H9 (cell line): ENCODE results near the gene CCDC59. TPM values are rescaled to one million over a fixed set of nuclear protein-coding genes. Genes with fewer than 3 reads are reported as not detected.

ENCODE experiments used
- DNase-seq: peaks from one replicate; pipeline ENCODE4 v3.0.0-alpha.2; 2017
- H2AFZ ChIP-seq: one replicate; pipeline ENCODE4 v1.6.1; 2013; ENCODE audit warnings: mild to moderate bottlenecking, low read length, control low read depth, moderate library complexity
- H2AK5ac ChIP-seq: 2 replicates; pipeline ENCODE4 v1.6.1; 2013; ENCODE audit warnings: low read length, control low read depth, mixed read lengths; ENCODE audit not compliant: insufficient read length
- H2BK120ac ChIP-seq: one replicate; pipeline ENCODE4 v1.6.1; 2013; ENCODE audit warnings: low read depth, mild to moderate bottlenecking, low read length, control low read depth, inconsistent platforms; ENCODE audit not compliant: poor library complexity, severe bottlenecking
- H2BK12ac ChIP-seq: 2 replicates; pipeline ENCODE4 v1.6.1; 2013; ENCODE audit warnings: low read length, control low read depth, mixed read lengths, low read depth; ENCODE audit not compliant: insufficient read length
- H2BK15ac ChIP-seq: 2 replicates; pipeline ENCODE4 v1.6.1; 2013; ENCODE audit warnings: low read depth, low read length, control low read depth
- H2BK20ac ChIP-seq: one replicate; pipeline ENCODE4 v1.6.1; 2013; ENCODE audit warnings: low read depth, mild to moderate bottlenecking, low read length, control low read depth, inconsistent platforms; ENCODE audit not compliant: poor library complexity, severe bottlenecking
- H2BK5ac ChIP-seq: 2 replicates; pipeline ENCODE4 v1.6.1; 2013; ENCODE audit warnings: low read length, control low read depth, mixed read lengths; ENCODE audit not compliant: insufficient read length
- H3K14ac ChIP-seq: 2 replicates; pipeline ENCODE4 v1.6.1; 2013; ENCODE audit warnings: low read length, control low read depth; ENCODE audit not compliant: insufficient read depth
- H3K18ac ChIP-seq: 2 replicates; pipeline ENCODE4 v1.6.1; 2013; ENCODE audit warnings: low read depth, mild to moderate bottlenecking, mixed read lengths, low read length, control low read depth; ENCODE audit not compliant: insufficient read length
- H3K23ac ChIP-seq: 2 replicates; pipeline ENCODE4 v1.6.1; 2013; ENCODE audit warnings: low read length, control low read depth, mixed read lengths, low read depth; ENCODE audit not compliant: insufficient read length
- H3K23me2 ChIP-seq: 2 replicates; pipeline ENCODE4 v1.6.1; 2013; ENCODE audit warnings: low read depth, mild to moderate bottlenecking, mixed read lengths, low read length, control low read depth; ENCODE audit not compliant: insufficient read length, poor library complexity, severe bottlenecking
- H3K27ac ChIP-seq: 2 replicates; pipeline ENCODE4 v1.5.1; 2013; ENCODE audit warnings: low read length, control low read depth, mixed read lengths, low read depth; ENCODE audit not compliant: insufficient read length
- H3K27me3 ChIP-seq: 2 replicates; pipeline ENCODE4 v1.6.1; 2013; ENCODE audit warnings: low read length, control low read depth, inconsistent platforms; ENCODE audit not compliant: insufficient read depth
- H3K4ac ChIP-seq: 2 replicates; pipeline ENCODE4 v1.6.1; 2013; ENCODE audit warnings: low read depth, mild to moderate bottlenecking, control low read depth, inconsistent platforms, low read length, moderate library complexity
- H3K4me1 ChIP-seq: 2 replicates; pipeline ENCODE4 v1.6.1; 2013; ENCODE audit warnings: low read length, control low read depth, inconsistent platforms; ENCODE audit not compliant: insufficient read depth
- H3K4me2 ChIP-seq: 2 replicates; pipeline ENCODE4 v1.6.1; 2013; ENCODE audit warnings: low read length, control low read depth, mixed read lengths; ENCODE audit not compliant: insufficient read length, insufficient read depth
- H3K56ac ChIP-seq: 2 replicates; pipeline ENCODE4 v1.6.1; 2013; ENCODE audit warnings: low read depth, mild to moderate bottlenecking, mixed read lengths, low read length, control low read depth; ENCODE audit not compliant: insufficient read length
- H3K79me1 ChIP-seq: 2 replicates; pipeline ENCODE4 v1.6.1; 2013; ENCODE audit warnings: low read depth, mild to moderate bottlenecking, moderate library complexity, low read length, control low read depth, inconsistent platforms; ENCODE audit not compliant: insufficient read depth, poor library complexity, severe bottlenecking
- H3K79me2 ChIP-seq: 2 replicates; pipeline ENCODE4 v1.6.1; 2013; ENCODE audit warnings: low read length, control low read depth, inconsistent platforms; ENCODE audit not compliant: insufficient read depth
- H3K9ac ChIP-seq: 2 replicates; pipeline ENCODE4 v1.6.1; 2013; ENCODE audit warnings: low read length, control low read depth, mixed read lengths; ENCODE audit not compliant: insufficient read length; ENCODE audit errors: extremely low read depth
- H3K9me3 ChIP-seq: one replicate; pipeline ENCODE4 v1.6.1; 2013; ENCODE audit warnings: low read depth, low read length, inconsistent platforms; ENCODE audit not compliant: control insufficient read depth
- H3T11ph ChIP-seq: one replicate; pipeline ENCODE4 v1.6.1; 2013; ENCODE audit warnings: mild to moderate bottlenecking, low read length, control low read depth, inconsistent platforms
- H4K20me1 ChIP-seq: one replicate; pipeline ENCODE4 v1.6.1; 2013; ENCODE audit not compliant: control insufficient read depth, insufficient read length, insufficient read depth
- H4K5ac ChIP-seq: 2 replicates; pipeline ENCODE4 v1.6.1; 2013; ENCODE audit warnings: low read depth, mild to moderate bottlenecking, mixed read lengths, low read length, control low read depth; ENCODE audit not compliant: insufficient read length
- H4K8ac ChIP-seq: replicated peaks from 2 replicates; pipeline ENCODE4 v1.6.1; 2013; ENCODE audit warnings: low read length, control low read depth, mixed read lengths, low read depth; ENCODE audit not compliant: insufficient read length
- H4K91ac ChIP-seq: 2 replicates; pipeline ENCODE4 v1.6.1; 2013; ENCODE audit warnings: low read depth, mild to moderate bottlenecking, moderate library complexity, mixed read lengths, low read length, control low read depth; ENCODE audit not compliant: insufficient read length
- H3K27ac Mint-ChIP-seq, 3 experiments: 2 replicates in 2 of 3; 3 replicates in 1 of 3; pipeline ENCODE4 v1.8.0; 2020 to 2021; ENCODE audit warnings: mixed read lengths in 3 of 3, mild to moderate bottlenecking in 1 of 3, moderate library complexity in 1 of 3
- H3K27me3 Mint-ChIP-seq: 2 replicates; pipeline ENCODE4 v1.8.0; 2021; ENCODE audit warnings: low read depth, mild to moderate bottlenecking, moderate library complexity, mixed read lengths
- H3K36me3 Mint-ChIP-seq, 3 experiments: 2 replicates in 2 of 3; 3 replicates in 1 of 3; pipeline ENCODE4 v1.8.0; 2020 to 2021; ENCODE audit warnings: low read depth in 3 of 3, mixed read lengths in 3 of 3; ENCODE audit not compliant: insufficient read depth in 1 of 3
- H3K4me1 Mint-ChIP-seq, 2 experiments: 2 replicates each; pipeline ENCODE4 v1.8.0; 2020; ENCODE audit warnings: mixed read lengths in 2 of 2
- H3K4me3 Mint-ChIP-seq, 2 experiments: 2 replicates in 1 of 2; 3 replicates in 1 of 2; pipeline ENCODE4 v1.8.0; 2020 to 2021; ENCODE audit warnings: mild to moderate bottlenecking in 2 of 2, mixed read lengths in 2 of 2, moderate library complexity in 1 of 2
- H3K9me3 Mint-ChIP-seq, 2 experiments: 2 replicates in 1 of 2; 3 replicates in 1 of 2; pipeline ENCODE4 v1.8.0; 2020; ENCODE audit warnings: mild to moderate bottlenecking in 2 of 2, mixed read lengths in 2 of 2, moderate library complexity in 1 of 2
- CTCF ChIP-seq: fragments of 200-600 bp; sonication (generic); conservative IDR thresholded peaks from 3 replicates; pipeline ENCODE4 v1.8.0; 2021; ENCODE audit warnings: antibody characterized with exemption, mild to moderate bottlenecking
- WGBS: extraction: QIAGEN DNeasy Blood & Tissue Kit; methylation state at CpG from one replicate; pipeline ENCODE4 v1.1.7; 2013; ENCODE audit warnings: missing lambda C conversion rate, low lambda C conversion rate, mixed read lengths; ENCODE audit not compliant: insufficient read length; ENCODE audit errors: extremely low coverage; 5-methylcytosine and 5-hydroxymethylcytosine counted together
- total RNA-seq: library from RNA; stranded (reverse); gene quantifications from 2 replicates; pipeline ENCODE4 v1.2.1, GENCODE V29; 2021

The CCDC59 gene
- total RNA-seq, 1 experiment from 2014 or later, result 62.2 TPM

- no peak overlapping the region for H3K56ac ChIP-seq
- H2BK5ac ChIP-seq, result no peak overlapping the region
- H3K9ac ChIP-seq, result no peak overlapping the region
- H3K79me1 ChIP-seq, result no peaks in the 10 kb centered on the region
- H2AK5ac ChIP-seq, result no peak overlapping the region
- H2BK15ac ChIP-seq, result no peak overlapping the region
- H3K36me3 Mint-ChIP-seq, result no peaks in the 10 kb centered on the region
- H4K20me1 ChIP-seq, result no peaks in the 10 kb centered on the region
- H3K23me2 ChIP-seq, result peaks cover 4% of the 10 kb centered on the region
- H4K91ac ChIP-seq, result no peak overlapping the region
- H3K27me3 ChIP-seq, result no peaks in the 10 kb centered on the region
- no peaks in the 10 kb centered on the region; a peak in 1 of 5 replicates for H3K9me3 Mint-ChIP-seq
- H2BK20ac ChIP-seq, result no peak overlapping the region
- no peaks in the 10 kb centered on the region for H3K27me3 Mint-ChIP-seq
- H3K14ac ChIP-seq, result no peak overlapping the region; the same call in 1 of the 2 replicates
- no peak overlapping the region for H3T11ph ChIP-seq
- H3K4me1 ChIP-seq, result no peaks in the 10 kb centered on the region; the same call in 1 of the 2 replicates
- H2AFZ ChIP-seq, result no peak overlapping the region
- H4K5ac ChIP-seq, result no peak overlapping the region
- peak overlapping the region; percentile 58 to 59; a peak in 4 of 5 replicates for H3K4me3 Mint-ChIP-seq
- H3K23ac ChIP-seq, result no peak overlapping the region
- no CpG with 5 or more reads among the region's 8 CpGs for WGBS
- no peak overlapping the region for H2BK120ac ChIP-seq
- H3K27ac ChIP-seq, result no peak overlapping the region
- no peak overlapping the region for H3K4ac ChIP-seq
- H3K27ac Mint-ChIP-seq, result peak overlapping the region; percentile 9 to 87 (median 82); a peak in 3 of 7 replicates
- peak overlapping the region; percentile 16 for H3K4me2 ChIP-seq
- H3K18ac ChIP-seq, result no peak overlapping the region
- no peaks in the 10 kb centered on the region for H3K79me2 ChIP-seq
- no peaks in the 10 kb centered on the region for H3K9me3 ChIP-seq
- no peak overlapping the region for H4K8ac ChIP-seq
- TF ChIP-seq CTCF, result no peak
- peak; percentile 93 for DNase-seq
- H2BK12ac ChIP-seq, result no peak overlapping the region
- peaks cover 11 to 16% of the 10 kb centered on the region in 2 experiments for H3K4me1 Mint-ChIP-seq
Observed at GRCh38 chr12:82314406-82314892, 43.7 kb downstream of the CCDC59 start.

Other genes with a start within 250 kb of the CCDC59 start
- gene METTL25, start 142 bp upstream of the CCDC59 start, total RNA-seq, result 10.9 and 11.6 TPM in 2 replicates